Erythroblast (primary cell): ENCODE results near the gene IBTK.

ENCODE experiments used
- GATA1 ChIP-seq: IDR thresholded peaks from 2 replicates; pipeline ENCODE4 v1.6.1; 2011; ENCODE audit warnings: low read depth, mild to moderate bottlenecking, control low read depth, low read length, moderate library complexity
- POLR2A ChIP-seq: IDR thresholded peaks from 2 replicates; pipeline ENCODE4 v1.6.1; 2011; ENCODE audit warnings: mild to moderate bottlenecking, low read length

- no peak for TF ChIP-seq POLR2A
- no peak for TF ChIP-seq GATA1
These were observed 123.9 kb downstream of the IBTK start for GRCh38 chr6:82123632-82124031.
